GM21786 (cell line): Measurements from ENCODE around the gene LPCAT1.
"Not testable (repeated sequence)": the region's sequence is repeated elsewhere in the genome, so short reads cannot be mapped to it uniquely, and the experiment has no call there.

ENCODE experiments used
- ATAC-seq: cut with Tn5 transposase; IDR thresholded peaks from one replicate; pipeline ENCODE4 v1.9.1; 2021; ENCODE audit not compliant: unreplicated experiment

Gene LPCAT1

GRCh38 chr5:1541702-1542400 is 18.1 kb upstream of the LPCAT1 start:
- ATAC-seq = no peak

- no peak for ATAC-seq
Measured at GRCh38 chr5:1540831-1541701, 17.3 kb upstream of the LPCAT1 start.

GRCh38 chr5:1540166-1540565 is 16.4 kb upstream of the LPCAT1 start:
- no peak for ATAC-seq

GRCh38 chr5:1539393-1540161 is 15.8 kb upstream of the LPCAT1 start:
- not testable (repeated sequence) for ATAC-seq

GRCh38 chr5:1538741-1539392 is 15.1 kb upstream of the LPCAT1 start:
- ATAC-seq = no peak

GRCh38 chr5:1538276-1538675 is 14.5 kb upstream of the LPCAT1 start:
- no peak for ATAC-seq

- no peak for ATAC-seq
Measured at GRCh38 chr5:1537603-1538154, 13.9 kb upstream of the LPCAT1 start.

- ATAC-seq = no peak
Measured at GRCh38 chr5:1536871-1537602, 13.3 kb upstream of the LPCAT1 start.

GRCh38 chr5:1536322-1536845 is 12.6 kb upstream of the LPCAT1 start:
- ATAC-seq = peak; percentile 98

GRCh38 chr5:1535646-1536045 is 11.9 kb upstream of the LPCAT1 start:
- ATAC-seq = no peak

GRCh38 chr5:1532384-1532783 is 8.6 kb upstream of the LPCAT1 start:
- ATAC-seq = no peak

- no peak for ATAC-seq
Measured at GRCh38 chr5:1529498-1529897, 5.7 kb upstream of the LPCAT1 start.

- ATAC-seq = no peak
Measured at GRCh38 chr5:1527533-1528205, 3.9 kb upstream of the LPCAT1 start.

GRCh38 chr5:1526681-1527131 is 2.9 kb upstream of the LPCAT1 start:
- no peak for ATAC-seq

- ATAC-seq = no peak
Measured at GRCh38 chr5:1526190-1526631, 2.5 kb upstream of the LPCAT1 start.

- ATAC-seq = no peak
Measured at GRCh38 chr5:1525624-1526189, 1.9 kb upstream of the LPCAT1 start.

- ATAC-seq = no peak
Measured at GRCh38 chr5:1524799-1525623, 1.3 kb upstream of the LPCAT1 start.

GRCh38 chr5:1524481-1524798 is 680 bp upstream of the LPCAT1 start:
- no peak for ATAC-seq
